Hematopoietic multipotent progenitor cell treated with erythropoietin and hydrocortisone succinate and interleukin-3 and kit ligand, for 8 days (in vitro differentiated cells): ENCODE results near the gene SBK1.
"Not testable (repeated sequence)": the region's sequence is repeated elsewhere in the genome, so short reads cannot be mapped to it uniquely, and the experiment has no call there.

ENCODE experiments used
- DNase-seq: peaks from one replicate; pipeline ENCODE4 v3.0.0-alpha.2; 2015

SBK1 gene

DNA sequence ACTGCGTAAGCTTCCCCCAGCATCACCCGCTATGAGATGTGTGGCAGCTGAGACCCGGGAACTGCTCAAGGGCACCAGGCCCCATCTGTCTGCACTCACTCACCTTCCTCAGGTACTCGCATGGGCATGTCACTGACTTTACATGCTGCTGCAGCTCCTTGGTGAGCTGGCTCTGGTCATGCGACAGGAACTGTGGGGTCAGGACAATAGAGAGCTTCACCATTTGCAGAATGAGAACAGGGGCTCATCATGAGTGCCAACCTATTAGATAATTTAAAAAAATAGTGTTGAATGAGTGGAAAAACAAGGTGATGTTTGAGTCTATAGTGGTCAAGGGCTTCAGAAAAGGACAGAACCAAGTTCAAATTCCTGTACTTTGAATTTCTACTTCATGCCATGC is 70.3 kb downstream of the SBK1 start:
- DNase-seq = not testable (repeated sequence)

DNA sequence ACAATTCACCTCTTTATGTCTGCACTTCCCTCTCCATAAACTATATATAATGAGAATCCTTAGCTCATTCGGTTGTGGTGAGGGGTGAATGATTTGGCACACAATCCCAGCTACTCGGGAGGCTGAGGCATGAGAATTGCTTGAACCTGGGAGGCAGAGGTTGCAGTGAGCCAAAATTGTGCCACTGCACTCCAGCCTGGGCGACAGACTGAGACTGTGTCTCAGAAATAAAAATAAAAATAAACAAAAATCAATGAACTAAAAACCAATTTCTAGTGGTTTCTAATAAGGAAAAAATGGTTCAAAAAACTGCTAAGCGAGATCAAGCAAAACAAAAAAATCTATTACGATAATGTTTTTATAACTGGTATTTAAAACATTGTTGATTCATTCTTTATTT is 71.1 kb downstream of the SBK1 start, which contains the start of gene NPIPB6:
Gene NPIPB6 (minus strand): TSS at position 101 of the 400 bp plus-strand sequence. CDS start 686 bp downstream, outside the sequence.
- DNase-seq = not testable (repeated sequence)

DNA sequence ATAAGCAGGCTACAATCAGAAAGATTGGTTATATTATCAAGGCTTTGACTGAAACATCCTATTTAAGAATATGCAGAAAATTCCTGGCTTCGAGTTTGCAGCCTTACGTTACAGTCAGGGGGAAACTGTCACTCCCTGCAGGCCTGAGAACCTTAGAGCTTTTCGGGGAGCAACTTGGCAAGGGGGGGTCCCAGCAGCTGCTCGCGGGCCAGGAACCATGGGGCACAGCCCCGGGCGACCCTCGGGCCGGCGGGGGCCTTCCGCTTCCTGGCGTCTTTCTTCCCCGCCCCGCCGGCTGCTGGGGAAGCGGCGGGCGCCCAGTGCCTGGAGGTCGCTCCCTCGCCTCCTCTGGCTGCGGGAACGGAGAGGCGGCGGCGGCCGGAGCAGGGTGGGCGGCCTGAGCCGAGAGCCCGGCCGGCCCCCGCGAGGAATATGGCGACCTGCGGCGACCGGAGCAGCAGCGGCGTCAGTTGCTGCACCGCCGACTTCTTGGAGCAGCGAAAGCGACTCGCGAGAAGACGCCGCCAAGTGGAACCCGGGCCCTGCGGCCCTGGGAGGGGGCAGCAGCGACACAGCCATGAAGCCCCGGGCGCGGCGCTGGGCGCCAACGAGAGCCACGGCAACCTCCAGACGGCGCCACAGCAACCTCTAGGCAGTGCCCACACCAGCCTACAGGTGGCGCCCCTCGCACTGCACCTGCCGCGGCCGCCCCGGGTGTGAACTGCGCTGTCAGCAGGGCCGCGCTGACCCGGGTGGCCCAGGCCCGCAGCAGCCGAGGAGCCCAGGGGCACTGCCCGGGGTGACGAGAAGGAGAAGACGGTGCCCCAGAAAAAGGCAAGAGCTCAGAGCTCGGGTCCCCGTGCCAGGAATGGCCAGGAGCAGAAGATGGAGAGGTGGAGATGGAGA is 72.2 kb downstream of the SBK1 start:
- DNase-seq = not testable (repeated sequence)

DNA sequence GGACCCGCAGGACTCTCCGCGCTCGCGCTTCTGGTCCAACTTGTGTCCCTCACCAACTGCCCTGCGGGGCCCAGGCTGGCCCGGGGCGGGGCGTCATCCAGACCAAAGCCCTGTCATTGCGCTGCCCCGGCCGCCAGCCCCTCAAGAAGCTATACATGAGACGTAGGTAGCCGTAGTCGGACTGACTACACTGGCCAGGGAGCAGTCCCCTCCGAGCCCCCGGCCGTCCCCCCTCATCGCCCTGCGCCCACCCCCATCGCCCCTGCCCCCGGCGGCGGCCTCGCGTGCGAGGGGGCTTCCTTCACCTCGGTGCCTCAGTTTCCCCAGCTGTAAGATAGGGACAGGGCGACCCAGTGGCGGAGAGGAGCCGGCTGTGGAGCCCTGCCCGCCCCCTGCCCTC is 75.6 kb downstream of the SBK1 start:
- not testable (repeated sequence) for DNase-seq
